ENCODE results near the gene CLEC16A. TPM values are rescaled to one million over a fixed set of nuclear protein-coding genes. Genes with fewer than 3 reads are reported as not detected.

The CLEC16A gene
- polyA plus RNA-seq, 2 donors: 9.0 to 12.5 TPM

GRCh38 chr16:11025120-11025531 is 80.8 kb downstream of the CLEC16A start:
- WGBS, 2 donors: 87 to 90% methylated on average over 3 of the region's 3 CpGs
- H3K9me3 ChIP-seq (ENCODE audit: control insufficient read depth in 2 of 2, insufficient read depth in 1 of 2, low read depth in 1 of 2, low read length in 1 of 2): peaks cover 3 to 6% of the 10 kb centered on the region in 2 donors
- no peak overlapping the region for H3K27ac ChIP-seq (ENCODE audit: low read depth in 2 of 2, low read length in 1 of 2)
- no peak overlapping the region for H3K4me3 ChIP-seq (ENCODE audit: low read depth in 1 of 2, low read length in 2 of 2)
- H3K4me1 ChIP-seq (ENCODE audit: control insufficient read depth in 2 of 2, insufficient read depth in 2 of 2, low read length in 1 of 2): no peaks in the 10 kb centered on the region
- peaks cover 18 to 21% of the 10 kb centered on the region in 2 donors for H3K36me3 ChIP-seq (ENCODE audit: control insufficient read depth in 2 of 2, insufficient read depth in 2 of 2, low read length in 1 of 2)
- no peaks in the 10 kb centered on the region for H3K27me3 ChIP-seq (ENCODE audit: control insufficient read depth in 1 of 2, insufficient read depth in 2 of 2, low read length in 2 of 2)

GRCh38 chr16:11029948-11030347 is 85.6 kb downstream of the CLEC16A start:
- H3K4me3 ChIP-seq (ENCODE audit: low read depth in 1 of 2, low read length in 2 of 2): no peak overlapping the region
- no peaks in the 10 kb centered on the region for H3K27me3 ChIP-seq (ENCODE audit: control insufficient read depth in 1 of 2, insufficient read depth in 2 of 2, low read length in 2 of 2)
- peaks cover 2 to 3% of the 10 kb centered on the region in 2 donors for H3K9me3 ChIP-seq (ENCODE audit: control insufficient read depth in 2 of 2, insufficient read depth in 1 of 2, low read depth in 1 of 2, low read length in 1 of 2)
- peaks cover 5 to 19% of the 10 kb centered on the region in 2 donors for H3K4me1 ChIP-seq (ENCODE audit: control insufficient read depth in 2 of 2, insufficient read depth in 2 of 2, low read length in 1 of 2)
- no peak overlapping the region for H3K27ac ChIP-seq (ENCODE audit: low read depth in 2 of 2, low read length in 1 of 2)
- peaks cover 0 to 11% of the 10 kb centered on the region in 2 donors for H3K36me3 ChIP-seq (ENCODE audit: control insufficient read depth in 2 of 2, insufficient read depth in 2 of 2, low read length in 1 of 2)

- no peak overlapping the region for H3K4me3 ChIP-seq (ENCODE audit: low read depth in 1 of 2, low read length in 2 of 2)
- H3K4me1 ChIP-seq (ENCODE audit: control insufficient read depth in 2 of 2, insufficient read depth in 2 of 2, low read length in 1 of 2): peaks cover 5 to 19% of the 10 kb centered on the region in 2 donors
- WGBS, 2 donors: 93 to 94% methylated on average over 7 of the region's 7 CpGs
- peaks cover 2 to 3% of the 10 kb centered on the region in 2 donors for H3K9me3 ChIP-seq (ENCODE audit: control insufficient read depth in 2 of 2, insufficient read depth in 1 of 2, low read depth in 1 of 2, low read length in 1 of 2)
- no peak overlapping the region for H3K27ac ChIP-seq (ENCODE audit: low read depth in 2 of 2, low read length in 1 of 2)
- peaks cover 0 to 6% of the 10 kb centered on the region in 2 donors for H3K36me3 ChIP-seq (ENCODE audit: control insufficient read depth in 2 of 2, insufficient read depth in 2 of 2, low read length in 1 of 2)
- no peaks in the 10 kb centered on the region for H3K27me3 ChIP-seq (ENCODE audit: control insufficient read depth in 1 of 2, insufficient read depth in 2 of 2, low read length in 2 of 2)
These were observed 86.7 kb downstream of the CLEC16A start for GRCh38 chr16:11030990-11031510.

GRCh38 chr16:11032000-11032921 is 87.9 kb downstream of the CLEC16A start:
- Histone ChIP-seq H3K4me1 (ENCODE audit: control insufficient read depth in 2 of 2, insufficient read depth in 2 of 2, low read length in 1 of 2) (peaks cover 5 to 19% of the 10 kb centered on the region in 2 donors), H3K36me3 (ENCODE audit: control insufficient read depth in 2 of 2, insufficient read depth in 2 of 2, low read length in 1 of 2) (peaks cover 0 to 3% of the 10 kb centered on the region in 2 donors), H3K27ac (ENCODE audit: low read depth in 2 of 2, low read length in 1 of 2) (peak overlapping the region; percentile 24 to 77), H3K9me3 (ENCODE audit: control insufficient read depth in 2 of 2, insufficient read depth in 1 of 2, low read depth in 1 of 2, low read length in 1 of 2) (no peaks in the 10 kb centered on the region), H3K4me3 (ENCODE audit: low read depth in 1 of 2, low read length in 2 of 2) (no peak overlapping the region), H3K27me3 (ENCODE audit: control insufficient read depth in 1 of 2, insufficient read depth in 2 of 2, low read length in 2 of 2) (no peaks in the 10 kb centered on the region)
- WGBS, 2 donors: 73% methylated on average over 16 of the region's 16 CpGs

GRCh38 chr16:11032922-11033291 is 88.5 kb downstream of the CLEC16A start:
- H3K4me1 ChIP-seq (ENCODE audit: control insufficient read depth in 2 of 2, insufficient read depth in 2 of 2, low read length in 1 of 2): peaks cover 5 to 19% of the 10 kb centered on the region in 2 donors
- H3K4me3 ChIP-seq (ENCODE audit: low read depth in 1 of 2, low read length in 2 of 2): no peak overlapping the region
- no peaks in the 10 kb centered on the region for H3K27me3 ChIP-seq (ENCODE audit: control insufficient read depth in 1 of 2, insufficient read depth in 2 of 2, low read length in 2 of 2)
- H3K36me3 ChIP-seq (ENCODE audit: control insufficient read depth in 2 of 2, insufficient read depth in 2 of 2, low read length in 1 of 2): peaks cover 0 to 3% of the 10 kb centered on the region in 2 donors
- WGBS, 2 donors: 42 to 60% methylated on average over 7 of the region's 7 CpGs
- H3K27ac ChIP-seq (ENCODE audit: low read depth in 2 of 2, low read length in 1 of 2): peak overlapping the region; percentile 62 to 77
- H3K9me3 ChIP-seq (ENCODE audit: control insufficient read depth in 2 of 2, insufficient read depth in 1 of 2, low read depth in 1 of 2, low read length in 1 of 2): no peaks in the 10 kb centered on the region

- WGBS, 2 donors: 60 to 70% methylated on average over 14 of the region's 14 CpGs
- no peak overlapping the region for H3K4me3 ChIP-seq (ENCODE audit: low read depth in 1 of 2, low read length in 2 of 2)
- H3K4me1 ChIP-seq (ENCODE audit: control insufficient read depth in 2 of 2, insufficient read depth in 2 of 2, low read length in 1 of 2): peaks cover 5 to 19% of the 10 kb centered on the region in 2 donors
- H3K36me3 ChIP-seq (ENCODE audit: control insufficient read depth in 2 of 2, insufficient read depth in 2 of 2, low read length in 1 of 2): peaks cover 0 to 3% of the 10 kb centered on the region in 2 donors
- peak overlapping the region; percentile 62 to 77 for H3K27ac ChIP-seq (ENCODE audit: low read depth in 2 of 2, low read length in 1 of 2)
- no peaks in the 10 kb centered on the region for H3K27me3 ChIP-seq (ENCODE audit: control insufficient read depth in 1 of 2, insufficient read depth in 2 of 2, low read length in 2 of 2)
- H3K9me3 ChIP-seq (ENCODE audit: control insufficient read depth in 2 of 2, insufficient read depth in 1 of 2, low read depth in 1 of 2, low read length in 1 of 2): no peaks in the 10 kb centered on the region
These were observed 89.5 kb downstream of the CLEC16A start for GRCh38 chr16:11033629-11034420.

- H3K27ac ChIP-seq (ENCODE audit: low read depth in 2 of 2, low read length in 1 of 2): peak overlapping the region; percentile 21 to 64
- no peak overlapping the region for H3K4me3 ChIP-seq (ENCODE audit: low read depth in 1 of 2, low read length in 2 of 2)
- WGBS, 2 donors: 48 to 59% methylated on average over 8 of the region's 8 CpGs
These were observed 90.1 kb downstream of the CLEC16A start for GRCh38 chr16:11034481-11034931.

GRCh38 chr16:11035096-11035495 is 90.7 kb downstream of the CLEC16A start:
- WGBS, 2 donors: 97% methylated on average over 5 of the region's 5 CpGs
- Histone ChIP-seq H3K9me3 (ENCODE audit: control insufficient read depth in 2 of 2, insufficient read depth in 1 of 2, low read depth in 1 of 2, low read length in 1 of 2) (no peaks in the 10 kb centered on the region), H3K27ac (ENCODE audit: low read depth in 2 of 2, low read length in 1 of 2) (no peak overlapping the region), H3K36me3 (ENCODE audit: control insufficient read depth in 2 of 2, insufficient read depth in 2 of 2, low read length in 1 of 2) (no peaks in the 10 kb centered on the region), H3K4me3 (ENCODE audit: low read depth in 1 of 2, low read length in 2 of 2) (no peak overlapping the region), H3K27me3 (ENCODE audit: control insufficient read depth in 1 of 2, insufficient read depth in 2 of 2, low read length in 2 of 2) (no peaks in the 10 kb centered on the region), H3K4me1 (ENCODE audit: control insufficient read depth in 2 of 2, insufficient read depth in 2 of 2, low read length in 1 of 2) (peaks cover 5 to 19% of the 10 kb centered on the region in 2 donors)

More at GRCh38 chr16:11034481-11034931, 90.1 kb downstream of the CLEC16A start:
- Histone ChIP-seq H3K36me3 (ENCODE audit: control insufficient read depth in 2 of 2, insufficient read depth in 2 of 2, low read length in 1 of 2) (no peaks in the 10 kb centered on the region), H3K9me3 (ENCODE audit: control insufficient read depth in 2 of 2, insufficient read depth in 1 of 2, low read depth in 1 of 2, low read length in 1 of 2) (no peaks in the 10 kb centered on the region), H3K27me3 (ENCODE audit: control insufficient read depth in 1 of 2, insufficient read depth in 2 of 2, low read length in 2 of 2) (no peaks in the 10 kb centered on the region), H3K4me1 (ENCODE audit: control insufficient read depth in 2 of 2, insufficient read depth in 2 of 2, low read length in 1 of 2) (peaks cover 5 to 19% of the 10 kb centered on the region in 2 donors)

GRCh38 chr16:11036040-11036439 is 91.7 kb downstream of the CLEC16A start:
- H3K27ac ChIP-seq (ENCODE audit: low read depth in 2 of 2, low read length in 1 of 2): no peak overlapping the region
- WGBS, 2 donors: 96 to 100% methylated on average over 6 of the region's 6 CpGs
- no peaks in the 10 kb centered on the region for H3K9me3 ChIP-seq (ENCODE audit: control insufficient read depth in 2 of 2, insufficient read depth in 1 of 2, low read depth in 1 of 2, low read length in 1 of 2)
- peaks cover 0 to 2% of the 10 kb centered on the region in 2 donors for H3K36me3 ChIP-seq (ENCODE audit: control insufficient read depth in 2 of 2, insufficient read depth in 2 of 2, low read length in 1 of 2)
- H3K4me1 ChIP-seq (ENCODE audit: control insufficient read depth in 2 of 2, insufficient read depth in 2 of 2, low read length in 1 of 2): peaks cover 5 to 19% of the 10 kb centered on the region in 2 donors
- H3K27me3 ChIP-seq (ENCODE audit: control insufficient read depth in 1 of 2, insufficient read depth in 2 of 2, low read length in 2 of 2): no peaks in the 10 kb centered on the region
- no peak overlapping the region for H3K4me3 ChIP-seq (ENCODE audit: low read depth in 1 of 2, low read length in 2 of 2)
